Esophagus (tissue), 2 donors: ENCODE data around the gene INPP5K. TPM values are rescaled to one million over a fixed set of nuclear protein-coding genes. Genes with fewer than 3 reads are reported as not detected.
"Not testable (repeated sequence)": the region's sequence is repeated elsewhere in the genome, so short reads cannot be mapped to it uniquely, and the experiment has no call there.

Source experiments
- H3K27ac ChIP-seq, 2 donors: one replicate each; pipeline ENCODE4 v1.5.1; 2013; ENCODE audit warnings: low read depth in 2 of 2, mild to moderate bottlenecking in 2 of 2, inconsistent platforms in 1 of 2, low read length in 1 of 2, moderate library complexity in 1 of 2
- H3K27me3 ChIP-seq, 2 donors: one replicate each; pipeline ENCODE4 v1.6.1; 2013; ENCODE audit warnings: low read length in 2 of 2, control low read depth in 1 of 2, mild to moderate bottlenecking in 1 of 2; ENCODE audit not compliant: insufficient read depth in 2 of 2, control insufficient read depth in 1 of 2
- H3K36me3 ChIP-seq, 2 donors: one replicate each; pipeline ENCODE4 v1.6.1; 2013; ENCODE audit warnings: low read length in 1 of 2; ENCODE audit not compliant: control insufficient read depth in 2 of 2, insufficient read depth in 2 of 2
- H3K4me1 ChIP-seq, 2 donors: one replicate each; pipeline ENCODE4 v1.6.1; 2013; ENCODE audit warnings: low read length in 1 of 2; ENCODE audit not compliant: control insufficient read depth in 2 of 2, insufficient read depth in 2 of 2
- H3K4me3 ChIP-seq, 2 donors: one replicate each; pipeline ENCODE4 v1.5.1; 2013; ENCODE audit warnings: low read length in 2 of 2, mild to moderate bottlenecking in 2 of 2, low read depth in 1 of 2, moderate library complexity in 1 of 2
- H3K9me3 ChIP-seq, 2 donors: one replicate each; pipeline ENCODE4 v1.6.1; 2013; ENCODE audit warnings: mild to moderate bottlenecking in 2 of 2, low read depth in 1 of 2, low read length in 1 of 2, moderate library complexity in 1 of 2; ENCODE audit not compliant: control insufficient read depth in 2 of 2, insufficient read depth in 1 of 2
- WGBS, 2 donors: extraction: QIAGEN DNeasy Blood & Tissue Kit; methylation state at CpG; one replicate each; pipeline ENCODE4 v1.1.7; 2013; 5-methylcytosine and 5-hydroxymethylcytosine counted together
- polyA plus RNA-seq, 2 donors: library from polyadenylated mRNA; stranded (reverse); fragments of 200-250 nt; gene quantifications; one replicate each; pipeline ENCODE4 v1.2.3, GENCODE V29; 2013
- donor health status: healthy with polysubstance abuse.
- donor health status: Bipolar disorder and iron deficiency.

INPP5K gene
- polyA plus RNA-seq, 2 donors = 16.1 to 19.5 TPM

DNA sequence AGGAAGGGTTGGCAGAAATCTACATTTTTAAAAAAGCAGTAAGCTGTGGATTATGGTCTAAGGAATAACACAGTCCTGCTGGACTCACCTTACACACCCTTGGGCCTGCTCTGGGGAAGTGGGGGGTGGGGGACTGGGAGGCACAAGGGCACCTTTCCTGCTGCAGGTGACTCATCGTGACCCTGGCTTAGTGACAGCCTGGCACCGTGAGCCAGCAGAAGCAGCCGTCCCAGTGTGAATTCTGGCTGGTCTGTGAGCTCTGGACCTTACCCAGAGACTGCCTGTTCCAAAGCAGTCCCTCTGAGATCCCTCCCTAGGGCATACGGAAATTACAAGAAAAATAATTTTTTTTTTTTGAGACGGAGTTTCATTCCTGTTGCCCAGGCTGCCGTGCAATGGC, 56.2 kb downstream of the INPP5K start:
- Histone ChIP-seq H3K27ac (peak overlapping the region in 1 of 2 donors; percentile 50), H3K4me3 (no peak overlapping the region), H3K27me3 (no peaks in the 10 kb centered on the region), H3K9me3 (no peaks in the 10 kb centered on the region), H3K4me1 (no peaks in the 10 kb centered on the region), H3K36me3 (peaks cover 0 to 9% of the 10 kb centered on the region in 2 donors)
- WGBS, 2 donors = 16 to 18% methylated on average over 6 of the region's 6 CpGs

DNA sequence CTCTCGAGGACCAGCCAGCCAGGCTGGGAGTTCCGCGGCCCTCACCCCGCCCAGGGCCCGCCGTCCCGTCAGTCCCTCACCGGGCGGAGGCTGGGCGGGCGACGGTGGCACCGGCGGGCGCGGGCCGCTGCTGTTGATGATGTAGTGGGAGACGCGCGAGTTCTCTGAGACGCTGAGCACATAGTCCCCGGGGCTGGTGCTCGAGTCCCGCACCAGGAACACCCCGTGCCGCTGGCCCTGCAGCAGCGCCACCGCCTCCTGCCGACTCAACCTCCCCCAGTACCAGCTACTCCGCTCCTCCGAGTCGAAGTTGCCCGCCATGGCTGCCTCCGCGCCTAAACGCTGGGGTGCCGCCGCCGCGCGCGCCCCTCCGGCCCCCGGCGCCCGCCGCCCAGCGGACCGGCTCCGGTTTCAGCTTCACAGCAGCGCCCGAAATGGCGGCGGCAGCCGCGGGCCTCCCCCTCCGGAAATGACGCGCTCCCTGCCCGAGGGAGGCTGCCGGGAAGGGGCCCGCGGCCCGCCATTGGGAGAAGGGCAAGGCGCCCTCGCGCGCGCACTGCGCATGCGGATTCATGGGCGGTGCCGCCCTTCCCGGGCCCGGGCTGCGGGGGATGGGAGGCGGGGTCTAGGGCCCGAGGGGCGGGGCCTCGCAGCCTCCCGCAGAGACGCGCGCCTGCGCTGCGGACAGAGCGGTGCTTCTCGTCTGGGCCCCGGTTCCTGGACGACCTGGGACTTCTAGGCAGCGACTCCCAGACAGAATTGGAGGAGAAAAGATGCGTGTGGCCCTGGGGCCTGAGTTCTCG, 60.4 kb downstream of the INPP5K start, which contains the start of gene CRK:
CRK (minus strand) TSS at position 436 of the 803 bp plus-strand sequence; CDS start at position 321, 115 bp downstream.
- Histone ChIP-seq H3K4me3 (peak within 1 kb of the TSS; percentile 96 to 98), H3K27me3 (no peaks in the 10 kb centered on the region), H3K4me1 (no peaks in the 10 kb centered on the region), H3K9me3 (no peaks in the 10 kb centered on the region), H3K27ac (peak within 1 kb of the TSS; percentile 99 to 100), H3K36me3 (no peaks in the 10 kb centered on the region)
- 0 to 1% methylated on average over 75 to 93 of the region's 93 CpGs for WGBS, 2 donors

DNA sequence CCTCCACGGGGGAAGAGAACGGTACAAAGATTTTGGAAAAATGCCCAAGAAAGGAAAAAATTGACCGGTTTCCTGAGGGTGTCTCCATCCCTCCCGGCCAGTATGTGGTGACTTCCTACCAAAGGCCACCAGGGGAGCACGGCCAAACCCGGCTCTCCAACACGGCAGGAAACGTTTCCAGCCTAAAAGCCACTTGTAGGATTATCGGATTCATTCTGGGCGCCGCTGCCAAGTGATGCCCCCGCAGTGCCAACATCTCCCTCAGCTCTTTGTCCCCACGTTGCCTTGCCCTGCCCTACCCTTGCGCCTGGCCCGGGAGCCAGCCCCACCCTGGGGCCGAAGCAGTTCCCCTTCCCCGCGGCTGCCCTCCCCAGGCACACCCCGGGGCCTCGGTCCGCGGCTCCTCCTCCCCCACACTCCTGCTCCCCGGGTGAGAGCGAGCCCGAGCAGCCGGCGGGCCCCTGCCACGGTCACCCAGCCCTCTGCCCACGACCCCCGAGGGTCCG, 61.1 kb downstream of the INPP5K start:
- Histone ChIP-seq H3K27me3 (no peaks in the 10 kb centered on the region), H3K4me1 (no peaks in the 10 kb centered on the region), H3K36me3 (no peaks in the 10 kb centered on the region), H3K27ac (peak overlapping the region; percentile 99 to 100), H3K4me3 (peak overlapping the region; percentile 96 to 98), H3K9me3 (no peaks in the 10 kb centered on the region)
- WGBS, 2 donors = 0 to 2% methylated on average over 22 to 31 of the region's 31 CpGs

DNA sequence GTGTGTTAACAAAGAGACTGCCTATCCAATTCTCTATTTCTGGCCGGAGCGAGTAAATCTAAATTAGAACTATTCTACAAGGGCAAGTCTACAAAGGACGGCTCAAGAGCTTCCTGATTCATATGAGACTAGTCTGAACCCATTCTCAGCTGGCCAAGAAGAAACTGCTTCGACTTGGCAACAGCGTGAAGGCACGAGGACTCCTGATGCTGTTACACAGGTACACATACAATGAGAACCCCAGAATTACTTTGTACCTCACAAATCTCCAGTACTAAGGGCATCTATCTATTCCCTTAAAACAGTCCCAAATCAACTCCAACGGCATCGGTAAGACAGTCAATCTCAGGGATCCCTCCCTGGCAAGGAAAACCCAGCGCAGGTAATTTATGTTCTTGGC, 61.9 kb downstream of the INPP5K start:
- Histone ChIP-seq H3K4me3 (peak overlapping the region; percentile 96 to 98), H3K27me3 (no peaks in the 10 kb centered on the region), H3K27ac (peak overlapping the region; percentile 99 to 100), H3K4me1 (no peaks in the 10 kb centered on the region), H3K36me3 (no peaks in the 10 kb centered on the region), H3K9me3 (no peaks in the 10 kb centered on the region)
- 34 to 48% methylated on average over 9 of the region's 9 CpGs for WGBS, 2 donors

DNA sequence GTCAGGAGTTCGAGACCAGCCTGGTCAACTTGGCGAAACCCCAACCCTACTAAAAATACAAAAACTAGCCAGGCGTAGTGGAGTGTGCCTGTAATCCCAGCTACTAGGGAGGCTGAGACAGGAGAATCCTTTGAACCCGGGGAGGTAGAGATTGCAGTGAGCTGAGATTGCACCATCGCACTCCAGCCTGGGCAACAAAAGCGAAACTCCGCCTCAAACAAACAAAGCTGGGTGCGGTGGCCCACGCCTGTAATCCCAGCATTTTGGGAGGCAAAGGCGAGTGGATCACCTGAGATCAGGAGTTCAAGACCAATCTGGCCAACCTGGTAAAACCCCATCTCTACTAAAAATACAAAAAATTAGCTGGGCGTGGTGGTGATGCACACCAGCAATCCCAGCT, 62.7 kb downstream of the INPP5K start:
- H3K27ac ChIP-seq, H3K4me3 ChIP-seq, H3K4me1 ChIP-seq, H3K36me3 ChIP-seq, H3K9me3 ChIP-seq, H3K27me3 ChIP-seq: not testable (repeated sequence)
- WGBS, 2 donors = 83 to 86% methylated on average over 11 of the region's 11 CpGs

DNA sequence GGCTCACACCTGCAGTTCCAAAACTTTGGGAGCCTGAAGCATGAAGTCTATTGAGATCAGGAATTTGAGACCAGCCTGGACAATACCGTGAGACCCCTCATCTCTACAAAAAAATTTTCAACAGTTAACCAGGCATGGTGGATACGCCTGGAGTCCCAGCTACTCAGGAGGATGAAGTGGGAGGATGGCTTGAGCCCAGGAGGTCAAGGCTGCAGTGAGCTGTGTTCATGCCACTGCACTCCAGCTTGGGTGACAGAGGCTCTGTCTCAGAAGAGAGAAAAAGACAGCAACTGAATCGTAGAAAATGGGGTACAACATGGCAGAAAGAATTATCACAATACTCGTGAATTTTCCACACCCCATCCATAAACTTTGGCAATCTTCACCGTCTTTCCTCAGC, 63.6 kb downstream of the INPP5K start:
- Histone ChIP-seq H3K27ac (no peak overlapping the region), H3K4me1 (no peaks in the 10 kb centered on the region)
- 63 to 74% methylated on average over 5 of the region's 5 CpGs for WGBS, 2 donors

DNA sequence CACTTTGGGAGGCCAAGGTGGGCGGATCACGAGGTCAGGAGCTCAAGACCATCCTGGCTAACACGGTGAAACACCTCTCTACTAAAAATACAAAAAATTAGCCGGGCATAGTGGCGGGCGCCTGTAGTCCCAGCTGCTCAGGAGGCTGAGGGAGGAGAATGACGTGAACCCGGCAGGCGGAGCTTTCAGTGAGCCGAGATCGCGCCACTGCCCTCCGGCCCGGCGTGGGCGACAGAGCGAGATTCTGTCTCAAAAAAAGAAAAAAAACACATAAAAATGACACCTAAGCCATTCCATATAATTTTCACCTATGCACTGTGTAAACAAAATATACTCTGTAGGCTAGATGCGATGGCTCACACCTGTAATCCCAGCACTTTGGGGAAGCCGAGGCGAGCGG, 66.2 kb downstream of the INPP5K start:
- H3K27ac ChIP-seq, H3K4me3 ChIP-seq, H3K27me3 ChIP-seq, H3K4me1 ChIP-seq, H3K36me3 ChIP-seq, H3K9me3 ChIP-seq: not testable (repeated sequence)
- 96 to 98% methylated on average over 20 to 21 of the region's 21 CpGs for WGBS, 2 donors

More for the DNA sequence above, 63.6 kb downstream of the INPP5K start:
- no peaks in the 10 kb centered on the region for H3K9me3 ChIP-seq
- H3K4me3 ChIP-seq = no peak overlapping the region
- no peaks in the 10 kb centered on the region for H3K27me3 ChIP-seq
- peaks cover 0 to 3% of the 10 kb centered on the region in 2 donors for H3K36me3 ChIP-seq

DNA sequence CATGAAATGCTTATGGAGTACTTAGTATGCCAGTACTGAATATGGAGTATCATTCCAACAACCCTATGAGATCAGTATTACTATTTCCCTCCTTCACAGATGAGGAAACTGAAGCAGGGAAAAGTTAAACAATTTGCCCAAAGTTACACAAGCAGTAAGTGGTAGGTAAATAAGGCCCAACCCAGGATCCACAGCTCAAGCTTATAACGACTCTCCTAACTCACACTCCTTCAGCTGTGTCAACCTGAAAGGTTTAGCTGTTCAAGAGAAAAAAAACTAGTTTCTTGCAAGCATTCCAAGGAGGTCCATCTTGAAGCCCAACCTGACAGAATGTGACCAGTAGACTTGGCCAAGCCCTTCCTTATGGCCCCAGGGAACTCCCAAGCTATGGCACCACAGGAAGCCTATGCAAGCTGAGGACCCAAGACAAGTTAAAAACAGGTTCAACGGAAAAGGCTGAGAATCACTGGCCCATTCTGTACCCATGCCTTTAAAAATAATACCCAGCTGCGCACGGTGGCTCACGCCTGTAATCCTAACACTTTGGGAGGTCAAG, 66.9 kb downstream of the INPP5K start:
- peaks cover 0 to 6% of the 10 kb centered on the region in 2 donors for H3K36me3 ChIP-seq
- H3K27me3 ChIP-seq = no peaks in the 10 kb centered on the region
- H3K9me3 ChIP-seq = no peaks in the 10 kb centered on the region
- 77 to 83% methylated on average over 5 of the region's 5 CpGs for WGBS, 2 donors
- H3K27ac ChIP-seq = no peak overlapping the region
- H3K4me1 ChIP-seq = peaks cover 0 to 8% of the 10 kb centered on the region in 2 donors
- H3K4me3 ChIP-seq = no peak overlapping the region

DNA sequence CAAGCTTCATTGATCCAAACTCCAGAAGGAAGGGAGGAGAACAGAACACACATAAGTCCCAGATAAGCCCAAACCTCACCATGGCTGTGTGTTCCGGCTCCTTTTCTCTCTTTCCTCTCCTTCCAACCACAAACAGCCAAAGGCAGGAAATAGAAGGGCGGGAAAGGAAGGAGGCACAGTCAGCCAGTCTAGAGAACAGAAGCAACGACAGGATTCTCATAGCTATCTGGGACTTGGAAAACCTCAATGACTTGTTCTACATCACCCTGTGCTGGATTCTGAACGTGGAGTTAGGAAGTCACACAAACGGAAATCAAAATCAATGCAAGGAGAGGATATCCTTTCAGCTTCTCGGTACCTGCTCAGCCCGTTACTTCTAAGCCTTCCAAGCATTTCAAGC, 69.4 kb downstream of the INPP5K start:
- H3K27ac ChIP-seq = peak overlapping the region in 1 of 2 donors; percentile 0
- H3K9me3 ChIP-seq = no peaks in the 10 kb centered on the region
- peaks cover 0 to 8% of the 10 kb centered on the region in 2 donors for H3K4me1 ChIP-seq
- H3K27me3 ChIP-seq = no peaks in the 10 kb centered on the region
- H3K36me3 ChIP-seq = peaks cover 0 to 9% of the 10 kb centered on the region in 2 donors
- H3K4me3 ChIP-seq = no peak overlapping the region
- 67 to 70% methylated on average over 7 of the region's 7 CpGs for WGBS, 2 donors
